DMS79 (cell line): ENCODE measurements around the gene PRKACA.

Experiments used
- DNase-seq: peaks from one replicate; lab custom pipeline; 2025; lab: John Stamatoyannopoulos, UW

Gene PRKACA

GRCh38 chr19:14116918-14117578, 514 bp downstream of the PRKACA start:
- no peak for DNase-seq

DNA sequence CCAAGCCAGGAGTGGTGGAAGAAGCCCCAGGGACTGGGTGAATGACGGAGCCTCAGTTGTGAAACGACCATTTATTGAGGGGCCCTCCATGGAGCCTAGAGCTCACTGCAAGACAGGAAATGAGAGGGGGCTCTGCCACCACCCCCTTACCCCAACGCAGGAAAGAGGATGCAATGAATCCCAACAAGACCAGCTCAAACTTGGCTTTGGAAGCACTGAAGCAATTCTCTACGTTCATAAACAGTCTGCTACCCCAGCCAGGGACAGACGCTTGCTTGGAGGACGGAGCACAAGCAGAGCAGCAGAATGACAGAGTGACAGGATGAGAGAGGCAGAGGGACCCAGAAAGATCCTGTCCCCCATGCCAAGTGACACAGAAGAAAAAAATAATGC, 1.0 kb downstream of the PRKACA start:
- DNase-seq, result no peak

DNA sequence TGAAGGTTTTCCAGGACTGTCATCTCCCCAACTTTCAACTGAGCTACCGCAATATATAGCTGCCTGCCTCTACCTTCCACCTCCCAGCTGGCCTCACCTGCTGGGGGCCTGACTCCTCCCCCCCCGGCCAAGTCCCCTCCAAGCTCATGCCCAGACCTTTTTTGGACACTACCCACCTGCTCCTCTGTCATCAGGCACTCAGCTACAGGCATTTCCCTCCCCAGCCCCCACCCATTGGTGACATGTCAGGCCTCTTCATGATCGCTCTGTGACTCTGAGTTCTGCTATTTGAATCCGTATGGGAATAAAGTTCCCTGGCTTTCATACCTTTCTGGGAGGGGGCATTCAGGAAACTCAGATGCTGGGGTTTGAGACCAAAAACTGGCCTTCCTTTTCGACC, 1.8 kb downstream of the PRKACA start:
- DNase-seq, result no peak

DNA sequence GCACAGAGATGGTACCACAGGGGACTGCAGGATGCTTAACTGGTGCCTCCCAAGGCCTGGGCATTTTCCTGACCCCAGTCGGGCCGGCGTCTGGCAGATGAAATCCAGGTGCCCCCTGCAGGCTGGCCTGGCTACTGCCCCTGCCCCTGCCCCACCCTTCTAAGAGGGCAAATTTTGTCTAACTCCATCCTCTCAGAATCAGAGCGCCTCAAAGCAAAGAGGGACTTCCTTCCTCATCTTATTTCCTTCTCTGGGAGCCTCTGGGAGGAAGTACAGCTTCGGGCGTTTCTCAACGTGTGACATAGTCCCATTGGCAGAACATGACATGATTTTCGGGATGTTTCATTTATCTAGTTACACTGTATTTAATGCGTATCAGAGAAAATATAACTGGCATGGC, 2.7 kb downstream of the PRKACA start:
- no peak for DNase-seq

DNA sequence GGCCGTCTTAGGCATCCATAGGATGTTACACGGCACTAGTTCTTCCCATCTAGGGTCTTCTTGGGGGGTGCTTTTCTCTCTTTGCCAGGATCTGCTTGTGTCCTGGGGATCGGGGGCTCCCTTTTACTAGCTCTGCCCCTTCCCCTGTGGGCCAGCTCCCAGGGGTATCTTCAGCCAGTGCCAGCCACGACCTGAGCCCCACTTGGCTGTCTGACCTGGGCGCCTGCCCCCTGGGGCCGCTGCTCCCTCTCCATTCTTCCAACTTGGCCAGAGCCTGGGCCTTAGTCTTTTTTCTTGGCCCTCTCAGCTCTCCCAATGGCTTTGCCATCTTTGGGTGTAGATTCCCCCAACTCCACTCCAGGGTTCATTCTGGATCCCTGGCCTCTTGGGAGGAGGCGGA, 3.1 kb downstream of the PRKACA start:
- DNase-seq, result no peak

- DNase-seq, result no peak
Measured at GRCh38 chr19:14113762-14114414, 3.7 kb downstream of the PRKACA start.

DNA sequence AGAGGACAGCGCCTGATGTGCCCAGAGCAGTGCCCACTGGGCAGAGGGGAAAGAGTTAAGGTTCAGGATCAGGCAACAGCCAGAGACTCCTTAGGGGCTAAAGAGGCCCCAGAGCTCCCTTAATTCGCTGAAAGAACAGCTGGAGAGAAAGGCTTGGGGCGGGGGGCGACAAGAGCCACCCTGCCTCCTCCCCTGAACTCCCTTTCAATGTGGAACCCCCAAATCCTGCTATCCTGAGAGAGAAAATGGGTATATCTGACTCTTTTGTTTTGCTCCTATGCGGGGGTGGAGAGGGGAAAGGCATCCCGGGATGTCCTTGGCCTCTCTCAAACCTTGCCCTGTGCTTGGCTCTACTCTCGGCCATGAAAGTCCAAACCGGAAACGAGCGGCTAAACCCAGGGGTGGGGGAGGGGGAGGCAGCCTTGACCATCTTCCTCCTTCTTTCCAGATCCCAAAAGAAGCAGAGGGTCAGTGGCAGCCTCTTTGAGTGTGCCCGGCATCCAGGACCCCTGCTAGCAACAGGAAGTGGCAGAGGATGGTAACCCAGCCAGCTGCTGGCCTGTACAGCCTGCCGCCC, 4.7 kb downstream of the PRKACA start:
- no peak for DNase-seq

GRCh38 chr19:14112051-14112808, 5.3 kb downstream of the PRKACA start:
- no peak for DNase-seq

- DNase-seq, result no peak
Measured at GRCh38 chr19:14111486-14111885, 6.1 kb downstream of the PRKACA start.

GRCh38 chr19:14110650-14111049, 6.9 kb downstream of the PRKACA start:
- no peak for DNase-seq

- no peak for DNase-seq
Measured at GRCh38 chr19:14107581-14108461, 9.7 kb downstream of the PRKACA start.

DNA sequence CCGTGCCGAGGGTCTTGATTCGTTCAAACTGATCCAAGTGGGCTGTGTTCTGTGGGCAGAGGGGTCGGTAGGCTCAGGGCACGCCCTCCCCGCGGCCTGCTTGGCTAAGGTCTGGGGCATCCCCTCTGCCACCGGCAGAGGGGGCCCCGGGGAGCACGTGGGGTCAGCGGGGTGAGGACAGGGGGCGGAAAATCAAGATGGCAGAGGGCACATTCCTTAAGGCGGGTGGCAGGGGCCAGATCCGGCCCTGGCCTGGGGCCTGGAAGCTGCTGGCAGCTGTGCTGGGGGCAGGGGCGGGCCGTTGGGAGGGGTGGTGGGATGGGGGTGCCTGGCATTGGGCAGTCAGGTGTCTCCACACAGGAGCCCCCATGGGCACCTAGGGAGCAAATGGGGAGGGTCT, 10.7 kb downstream of the PRKACA start:
- DNase-seq, result no peak

GRCh38 chr19:14105680-14106079, 11.9 kb downstream of the PRKACA start:
- DNase-seq, result no peak

GRCh38 chr19:14103310-14103709, 14.3 kb downstream of the PRKACA start:
- DNase-seq, result no peak

DNA sequence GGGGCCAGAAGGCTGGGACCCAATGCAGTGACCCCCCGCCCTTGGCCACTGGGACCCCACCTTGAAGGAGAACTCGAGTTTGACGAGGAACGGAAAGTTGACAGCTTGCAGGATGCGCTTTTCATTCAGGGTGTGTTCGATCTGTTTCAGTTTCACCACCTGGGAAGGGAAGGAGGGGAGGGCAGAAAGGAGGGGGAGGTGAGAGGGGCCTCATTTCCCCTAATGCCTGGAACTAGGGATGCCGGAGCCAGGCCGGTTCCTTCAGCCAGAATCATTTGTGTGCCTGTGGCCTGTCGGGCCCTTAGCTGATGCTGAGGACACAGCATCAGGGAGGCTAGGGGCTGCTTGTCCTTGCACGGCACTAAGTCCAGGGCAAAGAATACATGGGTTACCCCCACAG, 14.8 kb downstream of the PRKACA start:
- DNase-seq, result no peak

DNA sequence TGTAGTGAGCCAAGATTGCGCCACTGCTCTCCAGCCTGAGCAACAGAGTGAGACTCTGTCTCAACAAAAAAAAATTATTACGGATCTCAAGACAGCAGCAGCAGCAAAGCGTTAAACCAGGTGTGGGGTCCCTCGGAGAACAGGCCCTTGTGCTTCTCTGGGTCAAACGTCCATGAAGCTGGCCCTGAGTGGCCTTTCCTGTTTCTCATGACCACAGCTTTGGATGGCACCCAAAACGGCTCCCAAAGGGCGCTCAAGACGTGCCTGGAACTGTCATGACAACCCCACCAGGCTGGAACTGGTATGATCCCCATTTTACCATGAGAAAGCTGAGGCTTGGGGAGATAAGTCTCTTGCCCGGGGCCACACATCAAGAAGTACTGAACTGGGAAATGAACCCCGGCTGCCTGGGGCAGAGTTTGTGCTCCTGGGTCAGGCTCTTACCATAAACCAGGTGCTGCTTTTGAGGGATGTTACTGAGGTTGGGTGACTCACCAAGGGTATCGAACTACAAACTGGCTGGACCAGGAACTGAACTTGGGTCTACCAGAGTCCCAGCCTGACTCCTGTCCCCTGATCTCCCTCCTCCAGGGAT, 15.4 kb downstream of the PRKACA start:
- no peak for DNase-seq

DNA sequence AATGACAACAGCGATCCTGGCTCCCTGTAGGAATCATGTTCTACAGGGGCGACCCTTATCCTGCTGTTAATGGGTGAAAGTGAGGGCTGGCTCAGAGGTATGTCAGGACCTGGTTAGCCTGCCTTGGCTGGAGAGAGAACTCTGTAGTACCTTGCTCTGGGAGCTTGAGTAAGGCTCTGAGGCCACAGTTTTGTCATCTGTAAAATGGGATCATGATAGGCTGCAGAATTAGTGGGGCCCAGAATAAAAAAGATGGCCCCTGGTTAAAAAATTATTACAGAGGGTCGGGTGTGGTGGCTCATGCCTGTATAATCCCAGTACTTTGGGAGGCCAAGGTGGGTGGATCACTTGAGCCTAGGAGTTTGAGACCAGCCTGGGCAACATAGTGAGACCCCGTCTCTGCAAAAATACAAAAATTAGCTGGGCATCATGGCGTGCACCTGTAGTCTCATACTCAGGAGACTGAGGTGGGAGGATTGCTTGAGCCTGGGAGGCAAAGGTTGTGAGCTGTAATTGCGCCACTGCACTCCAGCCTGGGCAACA, 16.5 kb downstream of the PRKACA start:
- no peak for DNase-seq

GRCh38 chr19:14097532-14098151, 19.9 kb downstream of the PRKACA start:
- no peak for DNase-seq

- no peak for DNase-seq
Measured at GRCh38 chr19:14096272-14096992, 21.1 kb downstream of the PRKACA start.

- no peak for DNase-seq
Measured at GRCh38 chr19:14094854-14095253, 22.7 kb downstream of the PRKACA start.
